ENCODE data around the gene GSTM5.
"Not testable (repeated sequence)": the region's sequence is repeated elsewhere in the genome, so short reads cannot be mapped to it uniquely, and the experiment has no call there.

The GSTM5 gene

DNA sequence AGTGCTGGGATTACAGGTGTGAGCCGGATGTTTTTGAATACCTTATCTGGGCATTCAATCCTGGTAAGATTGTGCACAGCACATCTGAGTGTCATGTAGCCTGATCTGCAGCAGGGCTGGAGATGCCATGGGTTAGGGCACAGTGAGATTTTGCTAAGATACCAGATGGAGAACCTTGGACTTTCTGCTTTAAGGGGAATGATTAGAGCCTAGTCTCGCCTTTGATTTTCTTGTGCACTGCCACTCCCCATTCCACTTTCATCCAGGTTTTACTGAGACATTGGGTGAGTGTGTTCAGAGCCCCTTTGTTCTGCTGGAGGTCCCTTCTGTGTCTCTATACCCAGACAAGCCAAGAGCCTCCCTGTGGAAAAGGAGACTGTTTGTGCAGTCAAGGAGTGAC is 38.2 kb upstream of the GSTM5 start:
- H2AFZ ChIP-seq (ENCODE audit: low read length); H3K9me3 ChIP-seq (replicated peaks in 1 of 2; ENCODE audit: control insufficient read depth in 2 of 2, insufficient read depth in 1 of 2, low read depth in 1 of 2, low read length in 2 of 2); H3K9ac ChIP-seq (ENCODE audit: low read depth, low read length, poor library complexity); DNase-seq (ENCODE audit: low spot score); H3K18ac ChIP-seq (ENCODE audit: low read length); H2BK12ac ChIP-seq (ENCODE audit: low read length); H3K4me3 ChIP-seq (ENCODE audit: low read length in 2 of 2); H3K36me3 ChIP-seq (replicated peaks in 1 of 2; ENCODE audit: control insufficient read depth in 2 of 2, insufficient read depth in 2 of 2, low read length in 2 of 2); H2BK15ac ChIP-seq (ENCODE audit: low read length); H3K27me3 ChIP-seq (ENCODE audit: control insufficient read depth in 3 of 3, insufficient read depth in 3 of 3, low read depth in 1 of 3, low read length in 3 of 3); H4K8ac ChIP-seq (ENCODE audit: low read depth, low read length); H3K27ac ChIP-seq (replicated peaks; ENCODE audit: low read length); H4K91ac ChIP-seq (ENCODE audit: low read depth, low read length, poor library complexity); H2AK5ac ChIP-seq (ENCODE audit: low read depth, low read length); H3K4me2 ChIP-seq (ENCODE audit: insufficient read depth, low read length, poor library complexity, severe bottlenecking); H3K23ac ChIP-seq (ENCODE audit: low read depth, low read length, poor library complexity); H2BK120ac ChIP-seq (ENCODE audit: low read depth, low read length); H3K4ac ChIP-seq (ENCODE audit: low read length); H3K4me1 ChIP-seq (ENCODE audit: control insufficient read depth in 2 of 2, insufficient read depth in 1 of 2, low read depth in 1 of 2, low read length in 2 of 2); H3K79me1 ChIP-seq (ENCODE audit: low read depth, low read length); H2BK5ac ChIP-seq (ENCODE audit: low read length); H3K14ac ChIP-seq (ENCODE audit: low read length): not testable (repeated sequence)
- WGBS, 2 donors (ENCODE audit: extremely low coverage in 2 of 2, insufficient read length in 2 of 2, insufficient replicate concordance in 1 of 2), result no CpG with 5 or more reads among the region's 2 CpGs

DNA sequence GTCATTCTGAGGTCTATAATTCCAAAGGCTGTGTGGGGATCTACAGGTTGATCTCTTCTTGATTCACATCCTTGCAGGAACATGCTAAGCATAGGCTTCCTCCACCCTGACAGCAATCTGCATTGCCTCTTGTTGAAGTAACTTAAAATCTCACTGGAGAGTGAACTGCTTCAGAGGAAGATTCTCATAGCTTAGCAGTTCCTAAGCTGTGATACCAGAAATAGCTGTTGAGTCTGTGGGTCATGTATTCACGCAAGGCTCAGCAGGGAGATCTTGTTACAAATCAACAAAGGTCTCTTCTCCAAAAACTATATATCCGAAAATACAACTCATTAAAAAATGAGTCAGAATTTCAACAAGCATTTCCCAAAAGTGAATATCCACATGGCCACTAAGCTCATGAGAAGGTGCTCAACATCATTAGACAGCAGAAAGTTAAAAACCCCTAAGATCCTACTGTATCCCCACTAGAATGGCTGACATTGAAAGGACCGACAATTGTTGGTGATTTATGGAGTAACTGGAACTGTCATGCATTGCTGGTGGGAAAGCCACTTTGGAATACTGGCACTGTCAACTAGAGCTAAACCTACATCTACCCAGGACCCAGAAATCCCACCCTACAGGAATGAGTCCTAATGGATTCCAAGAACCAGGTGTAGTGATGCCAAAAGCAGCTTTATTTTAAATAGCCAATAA is 35.2 kb upstream of the GSTM5 start:
- not testable (repeated sequence) for H2BK12ac ChIP-seq (ENCODE audit: low read length); H3K4ac ChIP-seq (ENCODE audit: low read length); H2BK5ac ChIP-seq (ENCODE audit: low read length); H3K4me1 ChIP-seq (ENCODE audit: control insufficient read depth in 2 of 2, insufficient read depth in 1 of 2, low read depth in 1 of 2, low read length in 2 of 2); H3K18ac ChIP-seq (ENCODE audit: low read length); H3K36me3 ChIP-seq (replicated peaks in 1 of 2; ENCODE audit: control insufficient read depth in 2 of 2, insufficient read depth in 2 of 2, low read length in 2 of 2); H3K27me3 ChIP-seq (ENCODE audit: control insufficient read depth in 3 of 3, insufficient read depth in 3 of 3, low read depth in 1 of 3, low read length in 3 of 3); H3K4me2 ChIP-seq (ENCODE audit: insufficient read depth, low read length, poor library complexity, severe bottlenecking); H2BK120ac ChIP-seq (ENCODE audit: low read depth, low read length); DNase-seq (ENCODE audit: low spot score); H3K9me3 ChIP-seq (replicated peaks in 1 of 2; ENCODE audit: control insufficient read depth in 2 of 2, insufficient read depth in 1 of 2, low read depth in 1 of 2, low read length in 2 of 2); H3K9ac ChIP-seq (ENCODE audit: low read depth, low read length, poor library complexity); H4K8ac ChIP-seq (ENCODE audit: low read depth, low read length); H3K4me3 ChIP-seq (ENCODE audit: low read length in 2 of 2); H3K27ac ChIP-seq (replicated peaks; ENCODE audit: low read length); H2AFZ ChIP-seq (ENCODE audit: low read length); H2BK15ac ChIP-seq (ENCODE audit: low read length); H4K91ac ChIP-seq (ENCODE audit: low read depth, low read length, poor library complexity); H3K79me1 ChIP-seq (ENCODE audit: low read depth, low read length); H3K23ac ChIP-seq (ENCODE audit: low read depth, low read length, poor library complexity); H2AK5ac ChIP-seq (ENCODE audit: low read depth, low read length); H3K14ac ChIP-seq (ENCODE audit: low read length)
- no CpG with 5 or more reads among the region's 3 CpGs for WGBS, 2 donors (ENCODE audit: extremely low coverage in 2 of 2, insufficient read length in 2 of 2, insufficient replicate concordance in 1 of 2)

DNA sequence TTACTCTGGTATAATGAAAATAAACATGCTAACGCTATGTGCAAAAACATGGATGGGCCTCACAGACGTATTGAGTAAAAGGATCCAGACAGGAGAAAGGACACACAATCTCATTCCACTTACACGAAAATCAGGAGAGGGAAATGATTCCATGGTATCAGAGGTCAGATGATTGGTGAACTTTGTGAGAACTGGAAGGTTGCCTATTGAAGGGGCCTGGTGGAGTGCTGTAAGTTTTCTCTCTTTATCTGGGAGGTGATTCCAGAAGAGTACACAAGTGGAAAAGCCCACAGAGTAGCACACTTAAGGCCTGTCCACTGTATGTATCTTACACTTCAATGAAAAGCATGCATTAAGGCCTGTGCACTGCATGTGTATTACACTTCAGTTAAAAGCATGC is 34.6 kb upstream of the GSTM5 start:
- no peak overlapping the region for H2BK120ac ChIP-seq (ENCODE audit: low read depth, low read length)
- H2BK12ac ChIP-seq (ENCODE audit: low read length), result no peak overlapping the region
- no peak overlapping the region for H4K8ac ChIP-seq (ENCODE audit: low read depth, low read length)
- H3K4me1 ChIP-seq (ENCODE audit: control insufficient read depth in 2 of 2, insufficient read depth in 1 of 2, low read depth in 1 of 2, low read length in 2 of 2), result no peaks in the 10 kb centered on the region
- H2AFZ ChIP-seq (ENCODE audit: low read length), result no peak overlapping the region
- no peak for DNase-seq (ENCODE audit: low spot score)
- no peaks in the 10 kb centered on the region for H3K79me1 ChIP-seq (ENCODE audit: low read depth, low read length)
- H4K91ac ChIP-seq (ENCODE audit: low read depth, low read length, poor library complexity), result no peak overlapping the region
- no peak overlapping the region for H3K27ac ChIP-seq (replicated peaks; ENCODE audit: low read length)
- H2BK5ac ChIP-seq (ENCODE audit: low read length), result no peak overlapping the region
- H3K36me3 ChIP-seq (replicated peaks in 1 of 2; ENCODE audit: control insufficient read depth in 2 of 2, insufficient read depth in 2 of 2, low read length in 2 of 2), result no peaks in the 10 kb centered on the region
- H2AK5ac ChIP-seq (ENCODE audit: low read depth, low read length), result no peak overlapping the region
- no peak overlapping the region for H2BK15ac ChIP-seq (ENCODE audit: low read length)
- H3K18ac ChIP-seq (ENCODE audit: low read length), result no peak overlapping the region
- H3K4ac ChIP-seq (ENCODE audit: low read length), result no peak overlapping the region
- H3K4me2 ChIP-seq (ENCODE audit: insufficient read depth, low read length, poor library complexity, severe bottlenecking), result no peak overlapping the region
- H3K14ac ChIP-seq (ENCODE audit: low read length), result no peak overlapping the region
- H3K4me3 ChIP-seq (ENCODE audit: low read length in 2 of 2), result no peak overlapping the region
- no CpG with 5 or more reads among the region's 3 CpGs for WGBS, 2 donors (ENCODE audit: extremely low coverage in 2 of 2, insufficient read length in 2 of 2, insufficient replicate concordance in 1 of 2)
- H3K23ac ChIP-seq (ENCODE audit: low read depth, low read length, poor library complexity), result no peak overlapping the region
- H3K9ac ChIP-seq (ENCODE audit: low read depth, low read length, poor library complexity), result no peak overlapping the region
- no peaks in the 10 kb centered on the region for H3K9me3 ChIP-seq (replicated peaks in 1 of 2; ENCODE audit: control insufficient read depth in 2 of 2, insufficient read depth in 1 of 2, low read depth in 1 of 2, low read length in 2 of 2)
- no peaks in the 10 kb centered on the region for H3K27me3 ChIP-seq (ENCODE audit: control insufficient read depth in 3 of 3, insufficient read depth in 3 of 3, low read depth in 1 of 3, low read length in 3 of 3)

DNA sequence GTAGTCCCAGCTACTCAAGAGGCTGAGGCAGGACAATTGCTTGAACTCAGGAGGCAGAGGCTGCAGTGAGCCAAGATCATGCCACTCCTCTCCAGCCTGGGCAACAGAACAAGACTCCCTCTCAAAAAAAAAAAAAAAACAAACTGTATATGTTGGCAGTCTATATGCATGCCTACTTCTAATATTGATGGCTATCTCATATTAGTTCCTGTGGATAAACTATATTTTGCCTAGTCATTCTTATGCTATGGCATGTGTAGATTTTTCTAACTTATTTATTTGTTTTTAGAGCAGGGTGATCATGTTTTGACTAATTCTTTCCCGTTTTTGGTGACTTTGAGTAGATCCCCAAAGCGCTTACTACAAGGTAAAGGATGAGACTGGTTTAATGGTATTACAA is 33.4 kb upstream of the GSTM5 start:
- H4K91ac ChIP-seq (ENCODE audit: low read depth, low read length, poor library complexity); H2BK12ac ChIP-seq (ENCODE audit: low read length); H3K9me3 ChIP-seq (replicated peaks in 1 of 2; ENCODE audit: control insufficient read depth in 2 of 2, insufficient read depth in 1 of 2, low read depth in 1 of 2, low read length in 2 of 2); H2BK15ac ChIP-seq (ENCODE audit: low read length); H3K4me2 ChIP-seq (ENCODE audit: insufficient read depth, low read length, poor library complexity, severe bottlenecking); H3K4me3 ChIP-seq (ENCODE audit: low read length in 2 of 2); H3K4ac ChIP-seq (ENCODE audit: low read length); H2BK5ac ChIP-seq (ENCODE audit: low read length); H3K79me1 ChIP-seq (ENCODE audit: low read depth, low read length); H3K27me3 ChIP-seq (ENCODE audit: control insufficient read depth in 3 of 3, insufficient read depth in 3 of 3, low read depth in 1 of 3, low read length in 3 of 3); H3K4me1 ChIP-seq (ENCODE audit: control insufficient read depth in 2 of 2, insufficient read depth in 1 of 2, low read depth in 1 of 2, low read length in 2 of 2); H3K14ac ChIP-seq (ENCODE audit: low read length); H4K8ac ChIP-seq (ENCODE audit: low read depth, low read length); H2BK120ac ChIP-seq (ENCODE audit: low read depth, low read length); H3K18ac ChIP-seq (ENCODE audit: low read length); DNase-seq (ENCODE audit: low spot score); H2AFZ ChIP-seq (ENCODE audit: low read length); H3K9ac ChIP-seq (ENCODE audit: low read depth, low read length, poor library complexity); H3K27ac ChIP-seq (replicated peaks; ENCODE audit: low read length); H2AK5ac ChIP-seq (ENCODE audit: low read depth, low read length); H3K36me3 ChIP-seq (replicated peaks in 1 of 2; ENCODE audit: control insufficient read depth in 2 of 2, insufficient read depth in 2 of 2, low read length in 2 of 2); H3K23ac ChIP-seq (ENCODE audit: low read depth, low read length, poor library complexity): not testable (repeated sequence)
- WGBS, 2 donors (ENCODE audit: extremely low coverage in 2 of 2, insufficient read length in 2 of 2, insufficient replicate concordance in 1 of 2), result no CpG with 5 or more reads among the region's 2 CpGs

All from neuronal stem cell (in vitro differentiated cells).